ENCODE results near the gene NCBP2. TPM values are rescaled to one million over a fixed set of nuclear protein-coding genes. Genes with fewer than 3 reads are reported as not detected.

NCBP2 gene
- 90.6 and 107 TPM in 2 replicates for total RNA-seq (2014; rRNA removed; shearing (Covaris generic))

- peak; percentile 93 for DNase-seq (ENCODE audit: low spot score)
These were observed at the start of gene NCBP2 for GRCh38 chr3:196942226-196942914. TSS of gene NCBP2 (minus strand) at chr3:196942528. CDS start at chr3:196942503, 25 bp downstream.

- DNase-seq (ENCODE audit: low spot score) = no peak
These were observed 49.5 kb upstream of the NCBP2 start for GRCh38 chr3:196991581-196992460.

- no peak for DNase-seq (ENCODE audit: low spot score)
These were observed 48.3 kb upstream of the NCBP2 start for GRCh38 chr3:196990601-196991007.

- DNase-seq (ENCODE audit: low spot score) = no peak
These were observed 47.5 kb upstream of the NCBP2 start for GRCh38 chr3:196989721-196990262.

GRCh38 chr3:196988241-196989029 lies 46.1 kb upstream of the NCBP2 start:
- no peak for DNase-seq (ENCODE audit: low spot score)

- no peak for DNase-seq (ENCODE audit: low spot score)
These were observed 44.7 kb upstream of the NCBP2 start for GRCh38 chr3:196987022-196987421.

GRCh38 chr3:196985954-196986885 lies 43.9 kb upstream of the NCBP2 start:
- no peak for DNase-seq (ENCODE audit: low spot score)

GRCh38 chr3:196985298-196985697 lies 43.0 kb upstream of the NCBP2 start:
- no peak for DNase-seq (ENCODE audit: low spot score)

GRCh38 chr3:196983186-196983585 lies 40.9 kb upstream of the NCBP2 start:
- DNase-seq (ENCODE audit: low spot score) = no peak

GRCh38 chr3:196981657-196982056 lies 39.3 kb upstream of the NCBP2 start:
- no peak for DNase-seq (ENCODE audit: low spot score)

- DNase-seq (ENCODE audit: low spot score) = no peak
These were observed 37.2 kb upstream of the NCBP2 start for GRCh38 chr3:196979545-196979944.

GRCh38 chr3:196976941-196977340 lies 34.6 kb upstream of the NCBP2 start:
- no peak for DNase-seq (ENCODE audit: low spot score)

- no peak for DNase-seq (ENCODE audit: low spot score)
These were observed 33.0 kb upstream of the NCBP2 start for GRCh38 chr3:196975349-196975748.

- no peak for DNase-seq (ENCODE audit: low spot score)
These were observed 32.3 kb upstream of the NCBP2 start for GRCh38 chr3:196974661-196975060.

GRCh38 chr3:196971094-196971698 lies 28.9 kb upstream of the NCBP2 start:
- no peak for DNase-seq (ENCODE audit: low spot score)

GRCh38 chr3:196970547-196971093 lies 28.3 kb upstream of the NCBP2 start:
- DNase-seq (ENCODE audit: low spot score) = no peak

- DNase-seq (ENCODE audit: low spot score) = no peak
These were observed 27.6 kb upstream of the NCBP2 start for GRCh38 chr3:196969660-196970546.

- no peak for DNase-seq (ENCODE audit: low spot score)
These were observed 26.9 kb upstream of the NCBP2 start for GRCh38 chr3:196969134-196969659.
